SK-N-SH treated with all-trans-retinoic acid at 6 μM for 48 hours (cell line): ENCODE data around the gene MLXIP.

Source experiments
- ARNTL ChIP-seq: fragments of 450-650 bp; formaldehyde crosslinking; IDR thresholded peaks from 2 replicates; pipeline ENCODE4 v1.5.0; 2020; ENCODE audit warnings: low read depth, mild to moderate bottlenecking, moderate library complexity, borderline replicate concordance
- CREB5 ChIP-seq: fragments of 250-450 bp; sonication (Bioruptor Pico); IDR thresholded peaks from 2 replicates; pipeline ENCODE4 v1.5.1; 2020; ENCODE audit warnings: low read depth, mild to moderate bottlenecking, moderate library complexity
- CSDC2 ChIP-seq: fragments of 250-450 bp; sonication (Bioruptor Pico); IDR thresholded peaks from 2 replicates; pipeline ENCODE4 v1.5.0; 2020; ENCODE audit warnings: mild to moderate bottlenecking, moderate library complexity
- ESRRG ChIP-seq: fragments of 250-450 bp; sonication (Bioruptor Pico); IDR thresholded peaks from 2 replicates; pipeline ENCODE4 v1.6.1; 2021; ENCODE audit warnings: mild to moderate bottlenecking
- PATZ1 ChIP-seq: fragments of 250-450 bp; sonication (Bioruptor Pico); IDR thresholded peaks from 2 replicates; pipeline ENCODE4 v1.8.0; 2020; ENCODE audit warnings: mild to moderate bottlenecking, moderate library complexity, borderline replicate concordance
- POU6F1 ChIP-seq: fragments of 250-450 bp; sonication (Bioruptor Pico); IDR thresholded peaks from 2 replicates; pipeline ENCODE4 v1.8.0; 2021; ENCODE audit warnings: low read depth, mild to moderate bottlenecking, moderate library complexity, borderline replicate concordance
- TCF4 ChIP-seq: fragments of 250-450 bp; sonication (Bioruptor Pico); IDR thresholded peaks from 2 replicates; pipeline ENCODE4 v1.8.0; 2021; ENCODE audit warnings: mild to moderate bottlenecking, moderate library complexity, borderline replicate concordance
- ZFP30 ChIP-seq: fragments of 450-650 bp; formaldehyde crosslinking; IDR thresholded peaks from 2 replicates; pipeline ENCODE4 v1.5.0; 2022; ENCODE audit warnings: mild to moderate bottlenecking, moderate library complexity
- ZNF565 ChIP-seq: fragments of 450-650 bp; formaldehyde crosslinking; conservative IDR thresholded peaks from 2 replicates; pipeline ENCODE4 v1.5.0; 2020; ENCODE audit warnings: low read depth, mild to moderate bottlenecking, moderate library complexity
- ZNF70 ChIP-seq: fragments of 450-650 bp; formaldehyde crosslinking; IDR thresholded peaks from 2 replicates; pipeline ENCODE4 v1.5.0; 2020; ENCODE audit warnings: mild to moderate bottlenecking, moderate library complexity
- ZNF8 ChIP-seq: fragments of 450-650 bp; formaldehyde crosslinking; IDR thresholded peaks from 2 replicates; pipeline ENCODE4 v1.5.0; 2020; ENCODE audit warnings: mild to moderate bottlenecking, moderate library complexity

- TF ChIP-seq POU6F1 (CRISPR knock-in tag) (no peak), ARNTL (CRISPR knock-in tag) (no peak), ESRRG (CRISPR knock-in tag) (no peak), PATZ1 (CRISPR knock-in tag) (no peak), ZFP30 (CRISPR knock-in tag) (no peak), TCF4 (CRISPR knock-in tag) (no peak), ZNF565 (CRISPR knock-in tag) (no peak), CSDC2 (CRISPR knock-in tag) (no peak), ZNF70 (no peak), CREB5 (CRISPR knock-in tag) (no peak), ZNF8 (CRISPR knock-in tag) (no peak)
Observed at GRCh38 chr12:122096591-122097149, 18.1 kb downstream of the MLXIP start.
